Chondrocyte (in vitro differentiated cells): ENCODE data around the gene IFNA21. TPM values are rescaled to one million over a fixed set of nuclear protein-coding genes. Genes with fewer than 3 reads are reported as not detected.
A peak's percentile ranks its signal among the peaks of the same experiment; 100 is the strongest.

ENCODE experiments used
- DNase-seq: peaks from one replicate; pipeline ENCODE4 v3.0.0; 2021; ENCODE audit warnings: mixed read lengths, low spot score
- H3K27ac Mint-ChIP-seq: one replicate; pipeline ENCODE4 v1.8.0; 2021; ENCODE audit warnings: mild to moderate bottlenecking, moderate library complexity, mixed read lengths; ENCODE audit not compliant: unreplicated experiment
- H3K27me3 Mint-ChIP-seq: 2 replicates; pipeline ENCODE4 v1.8.0; 2021; ENCODE audit warnings: low read depth, mixed read lengths
- H3K36me3 Mint-ChIP-seq: 2 replicates; pipeline ENCODE4 v1.8.0; 2021; ENCODE audit warnings: low read depth, mixed read lengths
- H3K4me1 Mint-ChIP-seq: 2 replicates; pipeline ENCODE4 v1.8.0; 2021; ENCODE audit warnings: low read depth, mild to moderate bottlenecking, mixed read lengths
- H3K4me3 Mint-ChIP-seq: one replicate; pipeline ENCODE4 v1.8.0; 2021; ENCODE audit warnings: mild to moderate bottlenecking, moderate library complexity, mixed read lengths; ENCODE audit not compliant: unreplicated experiment
- H3K9me3 Mint-ChIP-seq: 2 replicates; pipeline ENCODE4 v1.8.0; 2021; ENCODE audit warnings: low read depth, mixed read lengths
- CTCF ChIP-seq: fragments of 200-600 bp; sonication (generic); IDR thresholded peaks from 2 replicates; pipeline ENCODE4 v1.5.0; 2021; ENCODE audit warnings: antibody characterized with exemption, mild to moderate bottlenecking, moderate library complexity
- total RNA-seq: library from RNA; stranded (reverse); gene quantifications from 3 replicates; pipeline ENCODE4 v1.2.1, GENCODE V29; 2021

IFNA21 gene
- total RNA-seq, 1 donor from 2014 or later: not detected

- Mint-ChIP-seq H3K36me3 (no peaks in the 10 kb centered on the region), H3K4me3 (no peak overlapping the region), H3K4me1 (no peaks in the 10 kb centered on the region), H3K27me3 (peaks cover 42% of the 10 kb centered on the region), H3K9me3 (no peaks in the 10 kb centered on the region), H3K27ac (no peak overlapping the region)
- no peak for TF ChIP-seq CTCF
- no peak for DNase-seq
Measured at GRCh38 chr9:21171351-21171750, 4.9 kb upstream of the IFNA21 start.

GRCh38 chr9:21165516-21165915, 944 bp downstream of the IFNA21 start:
- H3K4me1 Mint-ChIP-seq: no peaks in the 10 kb centered on the region
- H3K27me3 Mint-ChIP-seq: peaks cover 30% of the 10 kb centered on the region
- H3K9me3 Mint-ChIP-seq: peaks cover 6% of the 10 kb centered on the region
- no peak for TF ChIP-seq CTCF
- no peak overlapping the region for H3K27ac Mint-ChIP-seq
- no peak for DNase-seq
- H3K36me3 Mint-ChIP-seq: peaks cover 2% of the 10 kb centered on the region
- H3K4me3 Mint-ChIP-seq: no peak overlapping the region

- Mint-ChIP-seq H3K4me3 (no peak overlapping the region), H3K27me3 (peaks cover 23% of the 10 kb centered on the region), H3K27ac (no peak overlapping the region), H3K9me3 (peaks cover 9% of the 10 kb centered on the region), H3K4me1 (no peaks in the 10 kb centered on the region), H3K36me3 (peaks cover 2% of the 10 kb centered on the region)
- no peak for TF ChIP-seq CTCF
- no peak for DNase-seq
Measured at GRCh38 chr9:21160178-21160577, 6.3 kb downstream of the IFNA21 start.

GRCh38 chr9:21155501-21155900, 11.0 kb downstream of the IFNA21 start:
- no peak for DNase-seq
- H3K27ac Mint-ChIP-seq: no peak overlapping the region
- no peak for TF ChIP-seq CTCF
- peaks cover 11% of the 10 kb centered on the region for H3K27me3 Mint-ChIP-seq
- no peaks in the 10 kb centered on the region for H3K36me3 Mint-ChIP-seq
- H3K4me1 Mint-ChIP-seq: peaks cover 7% of the 10 kb centered on the region
- no peak overlapping the region for H3K4me3 Mint-ChIP-seq
- peaks cover 3% of the 10 kb centered on the region for H3K9me3 Mint-ChIP-seq

- Mint-ChIP-seq H3K27ac (no peak overlapping the region), H3K4me3 (no peak overlapping the region)
Measured at GRCh38 chr9:21154018-21154608, 12.3 kb downstream of the IFNA21 start.

More at GRCh38 chr9:21154018-21154608, 12.3 kb downstream of the IFNA21 start:
- peaks cover 5% of the 10 kb centered on the region for H3K27me3 Mint-ChIP-seq
- H3K36me3 Mint-ChIP-seq: no peaks in the 10 kb centered on the region
- H3K4me1 Mint-ChIP-seq: peaks cover 7% of the 10 kb centered on the region
- H3K9me3 Mint-ChIP-seq: peaks cover under 1% of the 10 kb centered on the region
- DNase-seq: no peak
- TF ChIP-seq CTCF: peak; percentile 53
